H9 (cell line): ENCODE results near the gene ZNF622. TPM values are rescaled to one million over a fixed set of nuclear protein-coding genes. Genes with fewer than 3 reads are reported as not detected.

Experiments
- DNase-seq: peaks from one replicate; pipeline ENCODE4 v3.0.0-alpha.2; 2017
- H2AFZ ChIP-seq: one replicate; pipeline ENCODE4 v1.6.1; 2013; ENCODE audit warnings: mild to moderate bottlenecking, low read length, control low read depth, moderate library complexity
- H2AK5ac ChIP-seq: 2 replicates; pipeline ENCODE4 v1.6.1; 2013; ENCODE audit warnings: low read length, control low read depth, mixed read lengths; ENCODE audit not compliant: insufficient read length
- H2BK120ac ChIP-seq: one replicate; pipeline ENCODE4 v1.6.1; 2013; ENCODE audit warnings: low read depth, mild to moderate bottlenecking, low read length, control low read depth, inconsistent platforms; ENCODE audit not compliant: poor library complexity, severe bottlenecking
- H2BK12ac ChIP-seq: 2 replicates; pipeline ENCODE4 v1.6.1; 2013; ENCODE audit warnings: low read length, control low read depth, mixed read lengths, low read depth; ENCODE audit not compliant: insufficient read length
- H2BK15ac ChIP-seq: 2 replicates; pipeline ENCODE4 v1.6.1; 2013; ENCODE audit warnings: low read depth, low read length, control low read depth
- H2BK20ac ChIP-seq: one replicate; pipeline ENCODE4 v1.6.1; 2013; ENCODE audit warnings: low read depth, mild to moderate bottlenecking, low read length, control low read depth, inconsistent platforms; ENCODE audit not compliant: poor library complexity, severe bottlenecking
- H2BK5ac ChIP-seq: 2 replicates; pipeline ENCODE4 v1.6.1; 2013; ENCODE audit warnings: low read length, control low read depth, mixed read lengths; ENCODE audit not compliant: insufficient read length
- H3K14ac ChIP-seq: 2 replicates; pipeline ENCODE4 v1.6.1; 2013; ENCODE audit warnings: low read length, control low read depth; ENCODE audit not compliant: insufficient read depth
- H3K18ac ChIP-seq: 2 replicates; pipeline ENCODE4 v1.6.1; 2013; ENCODE audit warnings: low read depth, mild to moderate bottlenecking, mixed read lengths, low read length, control low read depth; ENCODE audit not compliant: insufficient read length
- H3K23ac ChIP-seq: 2 replicates; pipeline ENCODE4 v1.6.1; 2013; ENCODE audit warnings: low read length, control low read depth, mixed read lengths, low read depth; ENCODE audit not compliant: insufficient read length
- H3K23me2 ChIP-seq: 2 replicates; pipeline ENCODE4 v1.6.1; 2013; ENCODE audit warnings: low read depth, mild to moderate bottlenecking, mixed read lengths, low read length, control low read depth; ENCODE audit not compliant: insufficient read length, poor library complexity, severe bottlenecking
- H3K27ac ChIP-seq: 2 replicates; pipeline ENCODE4 v1.5.1; 2013; ENCODE audit warnings: low read length, control low read depth, mixed read lengths, low read depth; ENCODE audit not compliant: insufficient read length
- H3K27me3 ChIP-seq: 2 replicates; pipeline ENCODE4 v1.6.1; 2013; ENCODE audit warnings: low read length, control low read depth, inconsistent platforms; ENCODE audit not compliant: insufficient read depth
- H3K4ac ChIP-seq: 2 replicates; pipeline ENCODE4 v1.6.1; 2013; ENCODE audit warnings: low read depth, mild to moderate bottlenecking, control low read depth, inconsistent platforms, low read length, moderate library complexity
- H3K4me1 ChIP-seq: 2 replicates; pipeline ENCODE4 v1.6.1; 2013; ENCODE audit warnings: low read length, control low read depth, inconsistent platforms; ENCODE audit not compliant: insufficient read depth
- H3K4me2 ChIP-seq: 2 replicates; pipeline ENCODE4 v1.6.1; 2013; ENCODE audit warnings: low read length, control low read depth, mixed read lengths; ENCODE audit not compliant: insufficient read length, insufficient read depth
- H3K56ac ChIP-seq: 2 replicates; pipeline ENCODE4 v1.6.1; 2013; ENCODE audit warnings: low read depth, mild to moderate bottlenecking, mixed read lengths, low read length, control low read depth; ENCODE audit not compliant: insufficient read length
- H3K79me1 ChIP-seq: 2 replicates; pipeline ENCODE4 v1.6.1; 2013; ENCODE audit warnings: low read depth, mild to moderate bottlenecking, moderate library complexity, low read length, control low read depth, inconsistent platforms; ENCODE audit not compliant: insufficient read depth, poor library complexity, severe bottlenecking
- H3K79me2 ChIP-seq: 2 replicates; pipeline ENCODE4 v1.6.1; 2013; ENCODE audit warnings: low read length, control low read depth, inconsistent platforms; ENCODE audit not compliant: insufficient read depth
- H3K9ac ChIP-seq: 2 replicates; pipeline ENCODE4 v1.6.1; 2013; ENCODE audit warnings: low read length, control low read depth, mixed read lengths; ENCODE audit not compliant: insufficient read length; ENCODE audit errors: extremely low read depth
- H3K9me3 ChIP-seq: one replicate; pipeline ENCODE4 v1.6.1; 2013; ENCODE audit warnings: low read depth, low read length, inconsistent platforms; ENCODE audit not compliant: control insufficient read depth
- H3T11ph ChIP-seq: one replicate; pipeline ENCODE4 v1.6.1; 2013; ENCODE audit warnings: mild to moderate bottlenecking, low read length, control low read depth, inconsistent platforms
- H4K20me1 ChIP-seq: one replicate; pipeline ENCODE4 v1.6.1; 2013; ENCODE audit not compliant: control insufficient read depth, insufficient read length, insufficient read depth
- H4K5ac ChIP-seq: 2 replicates; pipeline ENCODE4 v1.6.1; 2013; ENCODE audit warnings: low read depth, mild to moderate bottlenecking, mixed read lengths, low read length, control low read depth; ENCODE audit not compliant: insufficient read length
- H4K8ac ChIP-seq: replicated peaks from 2 replicates; pipeline ENCODE4 v1.6.1; 2013; ENCODE audit warnings: low read length, control low read depth, mixed read lengths, low read depth; ENCODE audit not compliant: insufficient read length
- H4K91ac ChIP-seq: 2 replicates; pipeline ENCODE4 v1.6.1; 2013; ENCODE audit warnings: low read depth, mild to moderate bottlenecking, moderate library complexity, mixed read lengths, low read length, control low read depth; ENCODE audit not compliant: insufficient read length
- H3K27ac Mint-ChIP-seq, 3 experiments: 2 replicates in 2 of 3; 3 replicates in 1 of 3; pipeline ENCODE4 v1.8.0; 2020 to 2021; ENCODE audit warnings: mixed read lengths in 3 of 3, mild to moderate bottlenecking in 1 of 3, moderate library complexity in 1 of 3
- H3K27me3 Mint-ChIP-seq: 2 replicates; pipeline ENCODE4 v1.8.0; 2021; ENCODE audit warnings: low read depth, mild to moderate bottlenecking, moderate library complexity, mixed read lengths
- H3K36me3 Mint-ChIP-seq, 3 experiments: 2 replicates in 2 of 3; 3 replicates in 1 of 3; pipeline ENCODE4 v1.8.0; 2020 to 2021; ENCODE audit warnings: low read depth in 3 of 3, mixed read lengths in 3 of 3; ENCODE audit not compliant: insufficient read depth in 1 of 3
- H3K4me1 Mint-ChIP-seq, 2 experiments: 2 replicates each; pipeline ENCODE4 v1.8.0; 2020; ENCODE audit warnings: mixed read lengths in 2 of 2
- H3K4me3 Mint-ChIP-seq, 2 experiments: 2 replicates in 1 of 2; 3 replicates in 1 of 2; pipeline ENCODE4 v1.8.0; 2020 to 2021; ENCODE audit warnings: mild to moderate bottlenecking in 2 of 2, mixed read lengths in 2 of 2, moderate library complexity in 1 of 2
- H3K9me3 Mint-ChIP-seq, 2 experiments: 2 replicates in 1 of 2; 3 replicates in 1 of 2; pipeline ENCODE4 v1.8.0; 2020; ENCODE audit warnings: mild to moderate bottlenecking in 2 of 2, mixed read lengths in 2 of 2, moderate library complexity in 1 of 2
- WGBS: extraction: QIAGEN DNeasy Blood & Tissue Kit; methylation state at CpG from one replicate; pipeline ENCODE4 v1.1.7; 2013; ENCODE audit warnings: missing lambda C conversion rate, low lambda C conversion rate, mixed read lengths; ENCODE audit not compliant: insufficient read length; ENCODE audit errors: extremely low coverage; 5-methylcytosine and 5-hydroxymethylcytosine counted together
- total RNA-seq: library from RNA; stranded (reverse); gene quantifications from 2 replicates; pipeline ENCODE4 v1.2.1, GENCODE V29; 2021
- TF ChIP-seq, protein P1 (sequence below): fragments of 200-600 bp; sonication (generic); conservative IDR thresholded peaks from 3 replicates; pipeline ENCODE4 v1.8.0; 2021; ENCODE audit warnings: antibody characterized with exemption, mild to moderate bottlenecking

The ZNF622 gene
- total RNA-seq, 1 experiment from 2014 or later, result 42.2 TPM

DNA sequence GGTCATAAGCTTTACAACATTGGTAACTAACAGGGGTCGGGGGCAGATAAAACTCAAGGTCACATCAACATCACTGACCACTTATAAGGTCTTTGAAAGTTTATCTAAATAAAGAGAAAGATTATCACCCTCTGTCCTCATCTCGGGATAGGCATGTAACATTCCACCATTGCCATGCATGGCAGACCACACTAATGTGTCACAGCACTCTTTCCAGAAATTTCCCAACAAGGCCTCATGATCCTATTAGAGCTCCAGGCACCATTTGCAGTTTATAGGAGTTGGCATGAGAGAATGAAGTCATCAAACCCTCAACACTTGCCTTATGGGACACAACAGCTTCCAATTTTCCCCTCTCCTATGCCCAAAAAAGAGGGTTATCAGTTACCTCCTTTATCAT is 31.9 kb upstream of the ZNF622 start:
- no peak overlapping the region for H2BK120ac ChIP-seq
- no peak overlapping the region for H4K5ac ChIP-seq
- H4K8ac ChIP-seq, result no peak overlapping the region
- no CpG with 5 or more reads among the region's 2 CpGs for WGBS
- no peak overlapping the region for H2AFZ ChIP-seq
- no peak overlapping the region for H3T11ph ChIP-seq
- H3K18ac ChIP-seq, result no peak overlapping the region
- no peaks in the 10 kb centered on the region for H3K27me3 ChIP-seq
- H2BK15ac ChIP-seq, result no peak overlapping the region
- H3K9ac ChIP-seq, result no peak overlapping the region
- no peak overlapping the region for H3K56ac ChIP-seq
- Mint-ChIP-seq H3K27me3 (no peaks in the 10 kb centered on the region; the same call in 1 of the 2 replicates), H3K4me3 (no peak overlapping the region), H3K27ac (no peak overlapping the region; a peak in 1 of 7 replicates), H3K36me3 (peaks cover 5 to 24% (median 17%) of the 10 kb centered on the region in 3 experiments), H3K4me1 (no peaks in the 10 kb centered on the region), H3K9me3 (peaks cover 23 to 26% of the 10 kb centered on the region in 2 experiments)
- no peak overlapping the region for H3K4me2 ChIP-seq
- H3K14ac ChIP-seq, result no peak overlapping the region
- H2BK20ac ChIP-seq, result no peak overlapping the region
- no peak overlapping the region for H2BK5ac ChIP-seq
- no peaks in the 10 kb centered on the region for H3K23me2 ChIP-seq
- H4K91ac ChIP-seq, result no peak overlapping the region
- H3K27ac ChIP-seq, result no peak overlapping the region
- no peak overlapping the region for H3K4ac ChIP-seq
- no peak overlapping the region for H2AK5ac ChIP-seq
- TF ChIP-seq, protein P1, sequence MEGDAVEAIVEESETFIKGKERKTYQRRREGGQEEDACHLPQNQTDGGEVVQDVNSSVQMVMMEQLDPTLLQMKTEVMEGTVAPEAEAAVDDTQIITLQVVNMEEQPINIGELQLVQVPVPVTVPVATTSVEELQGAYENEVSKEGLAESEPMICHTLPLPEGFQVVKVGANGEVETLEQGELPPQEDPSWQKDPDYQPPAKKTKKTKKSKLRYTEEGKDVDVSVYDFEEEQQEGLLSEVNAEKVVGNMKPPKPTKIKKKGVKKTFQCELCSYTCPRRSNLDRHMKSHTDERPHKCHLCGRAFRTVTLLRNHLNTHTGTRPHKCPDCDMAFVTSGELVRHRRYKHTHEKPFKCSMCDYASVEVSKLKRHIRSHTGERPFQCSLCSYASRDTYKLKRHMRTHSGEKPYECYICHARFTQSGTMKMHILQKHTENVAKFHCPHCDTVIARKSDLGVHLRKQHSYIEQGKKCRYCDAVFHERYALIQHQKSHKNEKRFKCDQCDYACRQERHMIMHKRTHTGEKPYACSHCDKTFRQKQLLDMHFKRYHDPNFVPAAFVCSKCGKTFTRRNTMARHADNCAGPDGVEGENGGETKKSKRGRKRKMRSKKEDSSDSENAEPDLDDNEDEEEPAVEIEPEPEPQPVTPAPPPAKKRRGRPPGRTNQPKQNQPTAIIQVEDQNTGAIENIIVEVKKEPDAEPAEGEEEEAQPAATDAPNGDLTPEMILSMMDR, result no peak
- no peaks in the 10 kb centered on the region for H4K20me1 ChIP-seq
- H3K79me2 ChIP-seq, result no peaks in the 10 kb centered on the region
- DNase-seq, result no peak
- no peak overlapping the region for H3K23ac ChIP-seq
- peaks cover 11% of the 10 kb centered on the region for H3K9me3 ChIP-seq
- no peak overlapping the region for H2BK12ac ChIP-seq
- H3K4me1 ChIP-seq, result no peaks in the 10 kb centered on the region
- H3K79me1 ChIP-seq, result no peaks in the 10 kb centered on the region
